ENCODE measurements around the gene MIAT. TPM values are rescaled to one million over a fixed set of nuclear protein-coding genes. Genes with fewer than 3 reads are reported as not detected.
"Not testable (repeated sequence)": the region's sequence is repeated elsewhere in the genome, so short reads cannot be mapped to it uniquely, and the experiment has no call there.

The MIAT gene
- total and polyA plus RNA-seq, 2 of the 4 experiments (the other 2 are of a cell fraction): 0.54 to 0.65 TPM

GRCh38 chr22:26612652-26613051 lies 44.7 kb upstream of the MIAT start:
- no peaks in the 10 kb centered on the region for H3K36me3 ChIP-seq (ENCODE audit: control insufficient read depth, insufficient read depth, low read length)
- 65% methylated on average over 4 of the region's 4 CpGs; no CpG with 5 or more reads in 1 of the 2 experiments for WGBS, 2 experiments (ENCODE audit: extremely low coverage in 2 of 2, insufficient read length in 1 of 2)
- no peak overlapping the region for H2AFZ ChIP-seq (replicated peaks; ENCODE audit: low read length, poor library complexity)
- H2BK20ac ChIP-seq (ENCODE audit: low read depth, low read length): peak overlapping the region; percentile 56; the same call in 1 of the 2 replicates
- dilution Hi-C loops (cut with HindIII; ENCODE audit: low sequenced_read_pairs, unreplicated experiment) (no loop called here), in situ Hi-C loops (cut with MboI; ENCODE audit: low sequenced_read_pairs) (no loop called here), intact Hi-C loops (cut with micrococcal nuclease) (no loop called here)
- no peak overlapping the region for H3K23ac ChIP-seq (ENCODE audit: low read depth, low read length)
- H3K18ac ChIP-seq (ENCODE audit: low read depth, low read length): no peak overlapping the region
- no peak overlapping the region for H4K8ac ChIP-seq (ENCODE audit: low read depth in 2 of 2, low read length in 2 of 2)
- 0 out of 2 replicates have a peak overlapping the region, but pooled peaks have one; percentile 41 for H3K14ac ChIP-seq (replicated peaks; ENCODE audit: low read depth, low read length)
- H3K9ac ChIP-seq (ENCODE audit: low read depth, low read length): no peak overlapping the region
- H3K27ac ChIP-seq (ENCODE audit: insufficient read depth, low read length): no peak overlapping the region
- TF ChIP-seq RFX5 (IDR thresholded peaks at IDR 0.05; ENCODE audit: low read depth, low read length): no peak
- TF ChIP-seq SMC3 (IDR thresholded peaks at IDR 0.05; ENCODE audit: low read depth, low read length): no peak
- H4K91ac ChIP-seq (ENCODE audit: insufficient read depth, low read depth, low read length): peak overlapping the region; percentile 23; the same call in 1 of the 2 replicates
- CTCF ChIA-PET: no interaction called here
- H3K9me1 ChIP-seq (ENCODE audit: insufficient read depth, low read length): peaks cover 14% of the 10 kb centered on the region
- H2AK9ac ChIP-seq (replicated peaks; ENCODE audit: low read depth, low read length, poor library complexity): no peak overlapping the region
- DNase-seq (no peak), ATAC-seq (ENCODE audit: low read depth) (no peak)
- H3K4me3 ChIP-seq (ENCODE audit: insufficient read depth, low read depth, low read length): no peak overlapping the region
- H2BK15ac ChIP-seq (ENCODE audit: low read depth, low read length): peak overlapping the region; percentile 19; the same call in 2 of the 3 replicates
- no peaks in the 10 kb centered on the region for H4K20me1 ChIP-seq (ENCODE audit: insufficient read depth, low read length)
- POLR2A ChIA-PET (ENCODE audit: unreplicated experiment): no interaction called here
- peaks cover 8% of the 10 kb centered on the region for H3K4me1 ChIP-seq (ENCODE audit: control insufficient read depth, insufficient read depth, low read length)
- no peak overlapping the region for H4K5ac ChIP-seq (ENCODE audit: low read depth, low read length)
- H2BK120ac ChIP-seq (ENCODE audit: low read depth, low read length): peak overlapping the region; percentile 38
- no peak overlapping the region for H2BK5ac ChIP-seq (ENCODE audit: low read depth, low read length, poor library complexity, severe bottlenecking)
- no TSS peak for BruUV-seq (replicated peaks)
- peaks cover 8% of the 10 kb centered on the region for H3K27me3 ChIP-seq (ENCODE audit: control insufficient read depth, insufficient read depth, low read length)
- H3K4me2 ChIP-seq (ENCODE audit: low read depth, low read length): no peak overlapping the region
- no peak overlapping the region for H3K56ac ChIP-seq (ENCODE audit: extremely low read depth, insufficient read depth, low read length)
- peak overlapping the region; percentile 82; the same call in 1 of the 2 replicates for H2AK5ac ChIP-seq (ENCODE audit: low read depth, low read length)
- peak overlapping the region; percentile 57 for H3K4ac ChIP-seq (ENCODE audit: low read depth, low read length)
- peaks cover 0 to 5% of the 10 kb centered on the region in 2 experiments; a peak in 1 of 4 replicates for H3K79me1 ChIP-seq (ENCODE audit: low read depth in 1 of 2, low read length in 2 of 2)
- no peaks in the 10 kb centered on the region for H3K9me3 ChIP-seq (ENCODE audit: control insufficient read depth, insufficient read depth, low read length)

GRCh38 chr22:26613753-26614152 lies 43.6 kb upstream of the MIAT start:
- H2BK15ac ChIP-seq (ENCODE audit: low read depth, low read length); H3K27me3 ChIP-seq (ENCODE audit: control insufficient read depth, insufficient read depth, low read length); H3K18ac ChIP-seq (ENCODE audit: low read depth, low read length); POLR2A ChIA-PET (ENCODE audit: unreplicated experiment); H3K79me1 ChIP-seq (ENCODE audit: low read depth in 1 of 2, low read length in 2 of 2); H4K5ac ChIP-seq (ENCODE audit: low read depth, low read length); ATAC-seq (ENCODE audit: low read depth); DNase-seq; H3K36me3 ChIP-seq (ENCODE audit: control insufficient read depth, insufficient read depth, low read length); CTCF ChIA-PET; H4K91ac ChIP-seq (ENCODE audit: insufficient read depth, low read depth, low read length); H3K56ac ChIP-seq (ENCODE audit: extremely low read depth, insufficient read depth, low read length); BruUV-seq (replicated peaks); H2BK120ac ChIP-seq (ENCODE audit: low read depth, low read length); H4K20me1 ChIP-seq (ENCODE audit: insufficient read depth, low read length); H3K4ac ChIP-seq (ENCODE audit: low read depth, low read length); H3K4me1 ChIP-seq (ENCODE audit: control insufficient read depth, insufficient read depth, low read length); dilution Hi-C loops (cut with HindIII; ENCODE audit: low sequenced_read_pairs, unreplicated experiment); H3K4me3 ChIP-seq (ENCODE audit: insufficient read depth, low read depth, low read length); intact Hi-C loops (cut with micrococcal nuclease); in situ Hi-C loops (cut with MboI; ENCODE audit: low sequenced_read_pairs); H3K9me3 ChIP-seq (ENCODE audit: control insufficient read depth, insufficient read depth, low read length); H3K14ac ChIP-seq (replicated peaks; ENCODE audit: low read depth, low read length); H2AK5ac ChIP-seq (ENCODE audit: low read depth, low read length); H2AK9ac ChIP-seq (replicated peaks; ENCODE audit: low read depth, low read length, poor library complexity); H2AFZ ChIP-seq (replicated peaks; ENCODE audit: low read length, poor library complexity); H2BK20ac ChIP-seq (ENCODE audit: low read depth, low read length); H3K23ac ChIP-seq (ENCODE audit: low read depth, low read length); H4K8ac ChIP-seq (ENCODE audit: low read depth in 2 of 2, low read length in 2 of 2); H3K27ac ChIP-seq (ENCODE audit: insufficient read depth, low read length); H3K9ac ChIP-seq (ENCODE audit: low read depth, low read length); H2BK5ac ChIP-seq (ENCODE audit: low read depth, low read length, poor library complexity, severe bottlenecking); H3K4me2 ChIP-seq (ENCODE audit: low read depth, low read length): not testable (repeated sequence)
- no CpG with 5 or more reads among the region's 10 CpGs for WGBS, 2 experiments (ENCODE audit: extremely low coverage in 2 of 2, insufficient read length in 1 of 2)
- peaks cover 14% of the 10 kb centered on the region for H3K9me1 ChIP-seq (ENCODE audit: insufficient read depth, low read length)

Data from IMR-90 (cell line).